H1 (cell line): Measurements from ENCODE around the gene CCBE1. TPM values are rescaled to one million over a fixed set of nuclear protein-coding genes. Genes with fewer than 3 reads are reported as not detected.

Source experiments
- CTCF ChIA-PET: fragments of 300-600 bp; sonication (Branson Sonifier 250); formaldehyde crosslinking; loops from one replicate; lab custom pipeline; 2021; ENCODE audit not compliant: partially characterized antibody; lab: Charles Lee
- POLR2A ChIA-PET: fragments of 300-600 bp; sonication (Branson Sonifier 250); formaldehyde crosslinking; loops from one replicate; lab custom pipeline; 2021; ENCODE audit warnings: inconsistent platforms; ENCODE audit not compliant: partially characterized antibody; lab: Charles Lee
- DNase-seq, 2 experiments: peaks; one replicate each; pipeline versions ENCODE4 v3.0.0 to v3.0.0-alpha.2; 2010 to 2022; ENCODE audit warnings: low spot score in 2 of 2, low read depth in 1 of 2, mixed read lengths in 1 of 2
- FAIRE-seq: peaks from 2 replicates; lab custom pipeline; 2011; peaks lifted over from hg19 to GRCh38; lab: Jason Lieb, UNC
- H2AFZ ChIP-seq: 2 replicates; pipeline ENCODE4 v1.8.1; 2012; ENCODE audit warnings: low read length, inconsistent platforms
- H2AK5ac ChIP-seq: 2 replicates; pipeline ENCODE4 v1.6.1; 2013; ENCODE audit warnings: low read depth, low read length
- H2BK120ac ChIP-seq: replicated peaks from 2 replicates; pipeline ENCODE3; 2013; ENCODE audit warnings: low read depth, low read length, inconsistent platforms
- H2BK12ac ChIP-seq: 2 replicates; pipeline ENCODE4 v1.6.1; 2013; ENCODE audit warnings: low read depth, low read length
- H2BK15ac ChIP-seq: 2 replicates; pipeline ENCODE4 v1.6.1; 2013; ENCODE audit warnings: low read length
- H2BK20ac ChIP-seq: 2 replicates; pipeline ENCODE4 v1.6.1; 2013; ENCODE audit warnings: low read length
- H2BK5ac ChIP-seq: 2 replicates; pipeline ENCODE4 v1.6.1; 2013; ENCODE audit warnings: low read depth, low read length
- H3K14ac ChIP-seq: 2 replicates; pipeline ENCODE4 v1.6.1; 2013; ENCODE audit warnings: inconsistent platforms; ENCODE audit not compliant: insufficient read length
- H3K18ac ChIP-seq: 2 replicates; pipeline ENCODE4 v1.6.1; 2013; ENCODE audit warnings: low read length; ENCODE audit errors: extremely low read depth
- H3K23ac ChIP-seq: 2 replicates; pipeline ENCODE4 v1.6.1; 2013; ENCODE audit warnings: inconsistent platforms; ENCODE audit not compliant: insufficient read length
- H3K23me2 ChIP-seq: 2 replicates; pipeline ENCODE4 v1.6.1; 2013; ENCODE audit warnings: low read depth, low read length
- H3K27ac ChIP-seq: 2 replicates; pipeline ENCODE4 v1.6.1; 2011; ENCODE audit warnings: low read depth, low read length, inconsistent platforms
- H3K27me3 ChIP-seq, 4 experiments: replicated peaks in 1 of 4; 1 replicate in 1 of 4; 2 replicates in 3 of 4; pipeline versions ENCODE4 v1.6.1 to v1.8.1; 2011 to 2013; ENCODE audit warnings: low read length in 3 of 4, mild to moderate bottlenecking in 3 of 4, inconsistent platforms in 2 of 4, mixed read lengths in 2 of 4, moderate library complexity in 1 of 4; ENCODE audit not compliant: control insufficient read depth in 3 of 4, insufficient read depth in 3 of 4; ENCODE audit errors: extremely low read depth in 1 of 4
- H3K36me3 ChIP-seq, 4 experiments: 2 replicates each; pipeline versions ENCODE4 v1.6.1 to v1.8.1; 2011 to 2013; ENCODE audit warnings: mild to moderate bottlenecking in 4 of 4, low read length in 3 of 4, moderate library complexity in 2 of 4, control low read depth in 1 of 4, inconsistent platforms in 1 of 4; ENCODE audit not compliant: insufficient read depth in 4 of 4, control insufficient read depth in 2 of 4
- H3K4ac ChIP-seq: replicated peaks from 2 replicates; pipeline ENCODE3; 2013; ENCODE audit warnings: low read length, low read depth, mixed read lengths, inconsistent platforms; ENCODE audit not compliant: insufficient read length
- H3K4me1 ChIP-seq, 4 experiments: replicated peaks in 1 of 4; 1 replicate in 1 of 4; 2 replicates in 3 of 4; pipeline versions ENCODE4 v1.6.1 to v1.8.1; 2011 to 2013; ENCODE audit warnings: low read length in 3 of 4, inconsistent platforms in 2 of 4, mixed read lengths in 1 of 4; ENCODE audit not compliant: insufficient read depth in 4 of 4, control insufficient read depth in 3 of 4
- H3K4me2 ChIP-seq, 2 experiments: 2 replicates each; pipeline versions ENCODE4 v1.6.1 to v1.8.1; 2011 to 2013; ENCODE audit warnings: low read depth in 2 of 2, low read length in 2 of 2, control low read depth in 1 of 2, inconsistent platforms in 1 of 2, mild to moderate bottlenecking in 1 of 2; ENCODE audit not compliant: insufficient read depth in 1 of 2
- H3K4me3 ChIP-seq, 4 experiments: fragments of 200-600, 300-600 bp in 1 of 4; sonication (generic), shearing (Covaris generic), sonication (Bioruptor Twin) in 1 of 4; 2 replicates each; pipeline versions ENCODE4 v1.5.1 to v1.8.1; 2011 to 2016; ENCODE audit warnings: low read length in 4 of 4, low read depth in 3 of 4, control low read depth in 2 of 4, inconsistent platforms in 2 of 4, mild to moderate bottlenecking in 2 of 4, mixed read lengths in 1 of 4, moderate library complexity in 1 of 4; ENCODE audit not compliant: insufficient read depth in 2 of 4; ENCODE audit errors: extremely low read depth in 1 of 4
- H3K56ac ChIP-seq: replicated peaks from 2 replicates; pipeline ENCODE3; 2013; ENCODE audit warnings: low read depth, mild to moderate bottlenecking, mixed read lengths, low read length, inconsistent platforms; ENCODE audit not compliant: insufficient read length
- H3K79me1 ChIP-seq: 2 replicates; pipeline ENCODE4 v1.6.1; 2013; ENCODE audit warnings: low read depth, low read length, control low read depth
- H3K79me2 ChIP-seq, 2 experiments: 2 replicates each; pipeline versions ENCODE4 v1.6.1 to v1.8.1; 2012 to 2013; ENCODE audit warnings: low read length in 2 of 2, mild to moderate bottlenecking in 2 of 2, inconsistent platforms in 1 of 2; ENCODE audit not compliant: insufficient read depth in 2 of 2, control insufficient read depth in 1 of 2
- H3K9ac ChIP-seq, 4 experiments: replicated peaks in 1 of 4; 1 replicate in 1 of 4; 2 replicates in 3 of 4; pipeline versions ENCODE4 v1.6.1 to v1.8.1; 2011 to 2013; ENCODE audit warnings: low read depth in 3 of 4, low read length in 3 of 4, control low read depth in 2 of 4, mild to moderate bottlenecking in 2 of 4, moderate library complexity in 2 of 4, inconsistent platforms in 1 of 4; ENCODE audit errors: extremely low read depth in 1 of 4
- H3K9me3 ChIP-seq, 2 experiments: 2 replicates each; pipeline versions ENCODE4 v1.6.1 to v1.8.1; 2012 to 2013; ENCODE audit warnings: mild to moderate bottlenecking in 2 of 2, moderate library complexity in 2 of 2, control low read depth in 1 of 2, inconsistent platforms in 1 of 2, low read depth in 1 of 2, low read length in 1 of 2, mixed read lengths in 1 of 2; ENCODE audit not compliant: insufficient read depth in 2 of 2
- H4K20me1 ChIP-seq, 2 experiments: replicated peaks in 1 of 2; 2 replicates each; pipeline versions ENCODE3 to v1.8.1; 2011 to 2013; ENCODE audit warnings: inconsistent platforms in 2 of 2, low read length in 2 of 2, mild to moderate bottlenecking in 1 of 2; ENCODE audit not compliant: insufficient read depth in 2 of 2, control insufficient read depth in 1 of 2
- H4K5ac ChIP-seq: 2 replicates; pipeline ENCODE4 v1.6.1; 2013; ENCODE audit warnings: low read length, low read depth, mixed read lengths, inconsistent platforms; ENCODE audit not compliant: insufficient read length
- H4K8ac ChIP-seq: 2 replicates; pipeline ENCODE4 v1.8.0; 2013; ENCODE audit warnings: mild to moderate bottlenecking, moderate library complexity, low read length, inconsistent platforms; ENCODE audit not compliant: insufficient read depth; ENCODE audit errors: extremely low read depth
- H4K91ac ChIP-seq: replicated peaks from 2 replicates; pipeline ENCODE3; 2013; ENCODE audit warnings: low read length, mixed read lengths, inconsistent platforms; ENCODE audit not compliant: insufficient read length
- CBX8 ChIP-seq: fragments of 300-800, 300-1000 bp; sonication (generic); IDR thresholded peaks from 2 replicates; pipeline ENCODE4 v1.7.1; 2016; ENCODE audit warnings: low read depth, low read length, borderline replicate concordance
- CEBPB ChIP-seq: IDR thresholded peaks from 2 replicates; pipeline ENCODE4 v1.6.1; 2012; ENCODE audit warnings: low read depth, low read length
- CTBP2 ChIP-seq: IDR thresholded peaks from 2 replicates; pipeline ENCODE4 v1.7.0; 2011; ENCODE audit warnings: borderline replicate concordance, mild to moderate bottlenecking, moderate library complexity, mixed read lengths, low read length; ENCODE audit not compliant: insufficient read depth, insufficient read length
- FOSL1 ChIP-seq: IDR thresholded peaks from 2 replicates; pipeline ENCODE4 v1.6.1; 2011; ENCODE audit warnings: mild to moderate bottlenecking, low read depth, low read length, moderate library complexity; ENCODE audit not compliant: insufficient read depth
- KDM1A ChIP-seq: fragments of 200-600, 300-600 bp; sonication (generic); IDR thresholded peaks from 2 replicates; pipeline ENCODE4 v1.7.1; 2016; ENCODE audit warnings: mild to moderate bottlenecking, low read length, borderline replicate concordance
- NANOG ChIP-seq: IDR thresholded peaks from 2 replicates; pipeline ENCODE4 v1.6.1; 2011; ENCODE audit warnings: low read length, low read depth, mild to moderate bottlenecking, inconsistent platforms; ENCODE audit not compliant: insufficient read depth, poor library complexity, severe bottlenecking
- POLR2A ChIP-seq, 2 experiments: IDR thresholded peaks; 1 replicate in 1 of 2; 2 replicates in 1 of 2; pipeline ENCODE4 v1.6.1; 2011; ENCODE audit warnings: low read depth in 2 of 2, low read length in 2 of 2, mild to moderate bottlenecking in 2 of 2; ENCODE audit errors: control extremely low read depth in 1 of 2
- SP2 ChIP-seq: IDR thresholded peaks from 2 replicates; pipeline ENCODE4 v1.6.1; 2012; ENCODE audit warnings: mild to moderate bottlenecking, low read length, inconsistent platforms
- TEAD4 ChIP-seq: IDR thresholded peaks from 2 replicates; pipeline ENCODE4 v1.6.1; 2012; ENCODE audit warnings: low read depth, low read length, inconsistent platforms, mixed read lengths
- WGBS, 2 experiments: shearing (Covaris generic) in 1 of 2; methylation state at CpG; one replicate each; pipeline versions ENCODE4 v1.1.6 to v1.1.7; 2013 to 2015; ENCODE audit warnings: low lambda C conversion rate in 2 of 2, mixed read lengths in 2 of 2, inconsistent platforms in 1 of 2, low coverage in 1 of 2, missing lambda C conversion rate in 1 of 2; ENCODE audit not compliant: insufficient replicate concordance in 2 of 2, insufficient coverage in 1 of 2, insufficient read length in 1 of 2; ENCODE audit errors: extremely low coverage in 1 of 2, missing lambda C conversion rate in 1 of 2; 5-methylcytosine and 5-hydroxymethylcytosine counted together
- polyA plus RNA-seq, 7 experiments: library from polyadenylated mRNA; depleted of rRNA in 3 of 7; stranded (reverse) in 5 of 7; unstranded in 2 of 7; fragments of >200 nt in 5 of 7; fragments of 200-250 nt in 2 of 7; gene quantifications; 1 replicate in 5 of 7; 2 replicates in 1 of 7; 4 replicates in 1 of 7; pipeline versions ENCODE4 v1.2.1 to v1.2.3, GENCODE V29; 2011 to 2013; ENCODE audit warnings: missing spikeins in 2 of 7, mixed read lengths in 2 of 7
- total RNA-seq: library from RNA; stranded (reverse); fragmentation: NEBNext Ultra II Directional; extraction: Animal tissue kit (Norgen Biotek cat#: 25700); gene quantifications from 2 replicates; pipeline ENCODE4 v1.2.1, GENCODE V29; 2021
- TF ChIP-seq, protein P1 (sequence below): IDR thresholded peaks from 2 replicates; pipeline ENCODE4 v1.6.1; 2011; ENCODE audit warnings: low read length, improper control_type of control experiment
- TF ChIP-seq, protein P2 (sequence below): IDR thresholded peaks from 2 replicates; pipeline ENCODE4 v1.6.1; 2012; ENCODE audit warnings: low read length, inconsistent platforms

Gene CCBE1
- total and polyA plus RNA-seq, 2 of the 8 experiments (the other 6 are each of a cell fraction or from before 2014, with no cell fraction given) = 2.1 to 2.6 TPM

DNA sequence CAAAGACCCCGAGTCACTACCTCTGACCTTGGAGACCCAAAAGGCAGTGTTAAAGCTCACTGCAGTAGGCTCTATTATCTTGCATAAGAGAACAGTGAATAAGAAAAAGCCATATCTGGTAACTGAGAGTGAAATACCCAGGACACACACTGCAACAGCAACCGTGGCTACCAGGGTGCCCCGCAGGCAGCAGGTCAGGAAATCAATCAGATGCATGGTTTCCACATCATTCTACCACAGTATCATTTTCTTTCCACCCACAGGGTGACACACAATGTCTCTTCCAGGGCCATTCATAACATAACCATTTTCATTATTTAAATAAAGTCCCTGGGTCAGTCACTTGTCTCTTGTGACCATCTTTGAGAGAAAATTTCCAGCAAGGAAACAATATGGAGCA lies 131.3 kb downstream of the CCBE1 start:
- Histone ChIP-seq H4K91ac (no peak overlapping the region), H3K9me3 (no peaks in the 10 kb centered on the region), H3K23ac (no peak overlapping the region), H3K27me3 (no peaks in the 10 kb centered on the region), H3K79me2 (no peaks in the 10 kb centered on the region), H3K36me3 (no peaks in the 10 kb centered on the region), H3K4me2 (0 out of 4 replicates have a peak overlapping the region, but pooled peaks of 1 of the 2 experiments have one; percentile 11), H3K27ac (no peak overlapping the region), H3K56ac (no peak overlapping the region), H4K20me1 (no peaks in the 10 kb centered on the region), H3K18ac (no peak overlapping the region; the same call in 1 of the 2 replicates), H3K14ac (no peak overlapping the region), H3K4ac (no peak overlapping the region), H2AK5ac (no peak overlapping the region), H2BK12ac (no peak overlapping the region), H2BK15ac (no peak overlapping the region), H3K4me3 (no peak overlapping the region), H2AFZ (no peak overlapping the region), H4K8ac (no peak overlapping the region), H3K23me2 (peaks cover 2% of the 10 kb centered on the region; the same call in 1 of the 2 replicates), H2BK120ac (no peak overlapping the region), H3K4me1 (peaks cover 2 to 3% (median 3%) of the 10 kb centered on the region in 4 experiments; a peak in 3 of 7 replicates), H2BK5ac (no peak overlapping the region), H3K9ac (0 out of 7 replicates have a peak overlapping the region, but pooled peaks of 1 of the 4 experiments have one; percentile 21), H3K79me1 (no peaks in the 10 kb centered on the region), H2BK20ac (no peak overlapping the region), H4K5ac (no peak overlapping the region)
- WGBS, 2 experiments = 90% methylated on average over 3 of the region's 3 CpGs; no CpG with 5 or more reads in 1 of the 2 experiments
- ChIA-PET POLR2A (interaction anchor here (1.3 kb wide), 1 partner anchor 11 kb away, joined by 3 read pairs; no protein-coding TSS in a partner anchor), CTCF (interaction anchor here (0.9 kb wide), 1 partner anchor 27 kb away, joined by 3 read pairs; no protein-coding TSS in a partner anchor)
- DNase-seq = no peak
- no peak for FAIRE-seq
- no peak for TF ChIP-seq POLR2A (IDR thresholded peaks at IDR 0.05; ENCODE audit: control extremely low read depth in 1 of 2, low read depth in 2 of 2, low read length in 2 of 2)
- TF ChIP-seq, protein P1, sequence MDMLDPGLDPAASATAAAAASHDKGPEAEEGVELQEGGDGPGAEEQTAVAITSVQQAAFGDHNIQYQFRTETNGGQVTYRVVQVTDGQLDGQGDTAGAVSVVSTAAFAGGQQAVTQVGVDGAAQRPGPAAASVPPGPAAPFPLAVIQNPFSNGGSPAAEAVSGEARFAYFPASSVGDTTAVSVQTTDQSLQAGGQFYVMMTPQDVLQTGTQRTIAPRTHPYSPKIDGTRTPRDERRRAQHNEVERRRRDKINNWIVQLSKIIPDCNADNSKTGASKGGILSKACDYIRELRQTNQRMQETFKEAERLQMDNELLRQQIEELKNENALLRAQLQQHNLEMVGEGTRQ = no peak
- no peak for TF ChIP-seq FOSL1
- TF ChIP-seq KDM1A = no peak
- TF ChIP-seq CBX8 = no peak
- TF ChIP-seq, protein P2, sequence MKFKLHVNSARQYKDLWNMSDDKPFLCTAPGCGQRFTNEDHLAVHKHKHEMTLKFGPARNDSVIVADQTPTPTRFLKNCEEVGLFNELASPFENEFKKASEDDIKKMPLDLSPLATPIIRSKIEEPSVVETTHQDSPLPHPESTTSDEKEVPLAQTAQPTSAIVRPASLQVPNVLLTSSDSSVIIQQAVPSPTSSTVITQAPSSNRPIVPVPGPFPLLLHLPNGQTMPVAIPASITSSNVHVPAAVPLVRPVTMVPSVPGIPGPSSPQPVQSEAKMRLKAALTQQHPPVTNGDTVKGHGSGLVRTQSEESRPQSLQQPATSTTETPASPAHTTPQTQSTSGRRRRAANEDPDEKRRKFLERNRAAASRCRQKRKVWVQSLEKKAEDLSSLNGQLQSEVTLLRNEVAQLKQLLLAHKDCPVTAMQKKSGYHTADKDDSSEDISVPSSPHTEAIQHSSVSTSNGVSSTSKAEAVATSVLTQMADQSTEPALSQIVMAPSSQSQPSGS = no peak
- TF ChIP-seq SP2 = no peak
- TF ChIP-seq CTBP2 = no peak
- no peak for TF ChIP-seq CEBPB
- TF ChIP-seq NANOG = no peak
- TF ChIP-seq TEAD4 = no peak
